GM12892 (cell line): ENCODE data around the gene SLC41A1.

ENCODE experiments used
- POLR2A ChIP-seq: IDR thresholded peaks from 2 replicates; pipeline ENCODE4 v1.6.1; 2011; ENCODE audit warnings: low read depth, low read length, control low read depth
- POLR2AphosphoS5 ChIP-seq: IDR thresholded peaks from 2 replicates; pipeline ENCODE4 v1.6.1; 2011; ENCODE audit warnings: low read depth, low read length, control low read depth
- TAF1 ChIP-seq: IDR thresholded peaks from 2 replicates; pipeline ENCODE4 v1.6.1; 2011; ENCODE audit warnings: low read depth, mild to moderate bottlenecking, control low read depth, low read length, borderline replicate concordance

DNA sequence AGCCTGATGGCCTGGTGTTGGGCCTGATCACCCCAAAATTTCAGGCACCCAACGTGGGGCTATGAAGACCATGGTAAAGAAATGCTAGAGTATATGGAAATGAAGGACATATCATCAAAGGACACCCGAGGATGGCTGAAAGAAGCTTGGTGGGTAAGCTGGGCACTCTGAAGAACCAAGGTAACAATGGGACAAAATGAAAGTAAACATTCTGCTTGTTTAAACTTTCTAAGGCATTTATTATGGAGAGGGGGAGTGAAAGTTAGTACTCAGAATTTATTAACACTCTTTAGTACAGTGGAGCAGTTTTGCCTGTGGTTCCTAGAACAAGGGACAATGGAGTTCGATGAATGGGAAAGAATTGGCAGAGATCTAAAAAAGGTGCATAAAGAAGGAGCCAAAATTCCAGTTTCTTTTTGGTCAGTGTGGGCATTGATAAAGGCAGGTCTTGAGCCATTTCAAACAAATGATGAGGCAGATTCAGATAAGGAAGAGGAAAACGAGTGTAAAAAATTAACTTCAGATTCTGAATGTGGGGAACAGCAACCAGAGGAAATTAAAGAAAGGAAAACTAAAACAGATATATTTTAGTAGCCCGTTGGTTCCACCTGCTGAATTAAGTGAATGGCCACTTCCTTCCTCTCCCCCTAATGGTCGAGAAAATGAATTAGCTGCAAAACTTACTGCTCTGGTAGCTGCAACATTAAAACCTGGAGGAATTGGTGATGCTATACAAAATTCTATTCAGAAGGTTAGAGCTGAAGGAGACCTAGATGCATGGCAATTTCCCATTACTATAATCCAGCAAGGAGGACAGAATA is 45.4 kb upstream of the SLC41A1 start:
- TF ChIP-seq POLR2A: no peak
- TF ChIP-seq POLR2AphosphoS5: no peak
- TF ChIP-seq TAF1: no peak
